Right lobe of liver (tissue), 4 donors: ENCODE results near the gene ITPR1.

Experiments
- POLR2A ChIP-seq: fragments of 450-650 bp; IDR thresholded peaks from one replicate; pipeline ENCODE4 v1.6.1; 2017; ENCODE audit warnings: antibody characterized with exemption, mild to moderate bottlenecking
- TF ChIP-seq, protein P1 (sequence below), 4 donors: fragments of 200-600 bp in 3 of 4; fragments of 450-650 bp in 1 of 4; IDR thresholded peaks; one replicate each; pipeline versions ENCODE4 v1.5.1 to v1.8.0; 2016 to 2022; ENCODE audit warnings: antibody characterized with exemption in 4 of 4, mild to moderate bottlenecking in 2 of 4
- donor health status: DM: no; HTN: no; CAD: no.
- donor health status: DM: no; HTN: no; CAD: no.
- donor health status: DM: no; HTN: yes; CAD: no.

DNA sequence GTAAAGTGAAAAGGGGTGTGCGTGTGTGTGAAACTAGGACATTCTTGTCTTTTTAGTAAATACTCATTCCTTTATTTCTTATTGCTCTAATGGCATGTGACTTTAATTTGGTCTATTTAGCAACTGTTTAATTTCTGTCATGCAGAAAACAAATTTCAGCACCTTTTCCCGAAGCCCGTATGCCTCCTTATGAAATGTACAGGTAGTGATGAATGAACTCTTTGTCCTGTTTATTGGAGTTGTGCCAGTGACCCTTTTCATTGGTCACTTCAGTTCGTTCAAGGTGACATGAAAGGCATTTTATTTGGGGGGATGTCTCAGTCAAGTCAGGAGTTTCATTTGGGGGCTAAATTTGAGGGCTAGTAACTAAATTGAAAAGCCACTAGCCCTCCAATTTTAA lies 55.2 kb downstream of the ITPR1 start:
- TF ChIP-seq, protein P1, sequence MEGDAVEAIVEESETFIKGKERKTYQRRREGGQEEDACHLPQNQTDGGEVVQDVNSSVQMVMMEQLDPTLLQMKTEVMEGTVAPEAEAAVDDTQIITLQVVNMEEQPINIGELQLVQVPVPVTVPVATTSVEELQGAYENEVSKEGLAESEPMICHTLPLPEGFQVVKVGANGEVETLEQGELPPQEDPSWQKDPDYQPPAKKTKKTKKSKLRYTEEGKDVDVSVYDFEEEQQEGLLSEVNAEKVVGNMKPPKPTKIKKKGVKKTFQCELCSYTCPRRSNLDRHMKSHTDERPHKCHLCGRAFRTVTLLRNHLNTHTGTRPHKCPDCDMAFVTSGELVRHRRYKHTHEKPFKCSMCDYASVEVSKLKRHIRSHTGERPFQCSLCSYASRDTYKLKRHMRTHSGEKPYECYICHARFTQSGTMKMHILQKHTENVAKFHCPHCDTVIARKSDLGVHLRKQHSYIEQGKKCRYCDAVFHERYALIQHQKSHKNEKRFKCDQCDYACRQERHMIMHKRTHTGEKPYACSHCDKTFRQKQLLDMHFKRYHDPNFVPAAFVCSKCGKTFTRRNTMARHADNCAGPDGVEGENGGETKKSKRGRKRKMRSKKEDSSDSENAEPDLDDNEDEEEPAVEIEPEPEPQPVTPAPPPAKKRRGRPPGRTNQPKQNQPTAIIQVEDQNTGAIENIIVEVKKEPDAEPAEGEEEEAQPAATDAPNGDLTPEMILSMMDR (IDR thresholded peaks at IDR 0.05) = no peak
- TF ChIP-seq POLR2A = no peak
